GM12878 (cell line): Measurements from ENCODE around the gene USP34. TPM values are rescaled to one million over a fixed set of nuclear protein-coding genes. Genes with fewer than 3 reads are reported as not detected.

ENCODE experiments used
- ATAC-seq: fragments of 200-7000 bp; cut with Tn5 transposase; 3 replicates; pipeline ENCODE4 v1.9.1; 2020; ENCODE audit warnings: mild to moderate bottlenecking, moderate library complexity
- BruUV-seq: library from RNA; stranded (reverse); fragments of 400-500 nt; replicated peaks from 2 replicates; lab custom pipeline; 2021; lab: Mats Ljungman, UMichigan
- CTCF ChIA-PET: fragments of 300-600 bp; sonication (Branson Sonifier 250); formaldehyde crosslinking; extraction: SDS; loops from one replicate; lab custom pipeline; 2021; ENCODE audit warnings: inconsistent platforms; lab: Yijun Ruan, JAX
- POLR2A ChIA-PET: fragments of 350-600 bp; formaldehyde crosslinking; extraction: SDS; loops from one replicate; lab custom pipeline; 2021; ENCODE audit warnings: inconsistent platforms; lab: Charles Lee
- RAD21 ChIA-PET: fragments of 300-600 bp; sonication (Branson Sonifier 250); formaldehyde crosslinking; loops from one replicate; lab custom pipeline; 2023; ENCODE audit warnings: antibody characterized with exemption; ENCODE audit not compliant: unreplicated experiment; lab: Charles Lee
- SMC1A ChIA-PET: fragments of 300-600 bp; sonication (Branson Sonifier 250); formaldehyde crosslinking; loops from one replicate; lab custom pipeline; 2023; ENCODE audit not compliant: unreplicated experiment, uncharacterized antibody; lab: Charles Lee
- DNase-seq: peaks from one replicate; pipeline ENCODE4 v3.0.0-alpha.2; 2011; ENCODE audit warnings: low read depth, low spot score
- FAIRE-seq: peaks from 3 replicates; lab custom pipeline; 2011; peaks lifted over from hg19 to GRCh38; lab: Jason Lieb, UNC
- H2AFZ ChIP-seq: 2 replicates; pipeline ENCODE4 v1.6.0; 2011; ENCODE audit warnings: low read depth, low read length, control low read depth; ENCODE audit not compliant: control insufficient read depth
- H3K27ac ChIP-seq: 2 replicates; pipeline ENCODE4 v1.5.1; 2011; ENCODE audit warnings: control low read depth; ENCODE audit not compliant: control insufficient read depth, insufficient read depth
- H3K27me3 ChIP-seq, 2 experiments: replicated peaks in 1 of 2; 2 replicates each; pipeline versions ENCODE4 v1.6.0 to v1.6.1; 2011; ENCODE audit warnings: low read length in 1 of 2; ENCODE audit not compliant: control insufficient read depth in 2 of 2, insufficient read depth in 2 of 2
- H3K36me3 ChIP-seq, 2 experiments: 2 replicates each; pipeline ENCODE4 v1.5.1; 2011; ENCODE audit warnings: low read length in 1 of 2; ENCODE audit not compliant: control insufficient read depth in 2 of 2, insufficient read depth in 2 of 2
- H3K4me1 ChIP-seq: 2 replicates; pipeline ENCODE4 v1.6.1; 2011; ENCODE audit warnings: mild to moderate bottlenecking, low read length, moderate library complexity, mixed read lengths; ENCODE audit not compliant: control insufficient read depth, insufficient read depth
- H3K4me2 ChIP-seq: 2 replicates; pipeline ENCODE4 v1.6.0; 2011; ENCODE audit warnings: control low read depth; ENCODE audit not compliant: control insufficient read depth, insufficient read depth
- H3K4me3 ChIP-seq: fragments of 200-600 bp; sonication (generic); 2 replicates; pipeline ENCODE4 v1.5.1; 2016
- H3K79me2 ChIP-seq: 2 replicates; pipeline ENCODE4 v1.6.0; 2011; ENCODE audit warnings: low read length; ENCODE audit not compliant: control insufficient read depth, insufficient read depth
- H3K9ac ChIP-seq: 2 replicates; pipeline ENCODE4 v1.8.0; 2011; ENCODE audit warnings: low read length, control low read depth, mixed read lengths; ENCODE audit not compliant: control insufficient read depth, insufficient read depth
- H3K9me3 ChIP-seq: replicated peaks from 3 replicates; pipeline ENCODE4 v1.5.1; 2011; ENCODE audit warnings: mild to moderate bottlenecking, low read length; ENCODE audit not compliant: control insufficient read depth, insufficient read depth
- H4K20me1 ChIP-seq: 2 replicates; pipeline ENCODE4 v1.6.0; 2011; ENCODE audit not compliant: control insufficient read depth, insufficient read depth
- BCL11A ChIP-seq: IDR thresholded peaks from 2 replicates; pipeline ENCODE4 v1.6.1; 2011; ENCODE audit warnings: low read depth, low read length
- CBX5 ChIP-seq: sonication (generic); IDR thresholded peaks from 2 replicates; pipeline ENCODE4 v1.6.1; 2016; ENCODE audit warnings: low read depth, moderate library complexity, mild to moderate bottlenecking, inconsistent platforms
- CREB1 ChIP-seq: IDR thresholded peaks from 2 replicates; pipeline ENCODE4 v1.6.1; 2012; ENCODE audit warnings: low read depth, mild to moderate bottlenecking, inconsistent platforms
- EED ChIP-seq: sonication (generic); IDR thresholded peaks from 2 replicates; pipeline ENCODE4 v1.6.1; 2016; ENCODE audit warnings: antibody characterized with exemption, low read depth
- ELK1 ChIP-seq: IDR thresholded peaks from 2 replicates; pipeline ENCODE4 v1.6.1; 2012; ENCODE audit warnings: low read depth, low read length, improper control_type of control experiment
- HCFC1 ChIP-seq: fragments of 150-350 bp; IDR thresholded peaks from 2 replicates; pipeline ENCODE4 v1.6.1; 2014; ENCODE audit warnings: low read length
- IKZF1 ChIP-seq: fragments of 450-650 bp; conservative IDR thresholded peaks from 2 replicates; pipeline ENCODE4 v1.6.1; 2017; ENCODE audit warnings: antibody characterized with exemption, mild to moderate bottlenecking
- LARP7 ChIP-seq: fragments of 450-650 bp; IDR thresholded peaks from 2 replicates; pipeline ENCODE4 v1.6.1; 2017; ENCODE audit warnings: mild to moderate bottlenecking
- MEF2A ChIP-seq: IDR thresholded peaks from 2 replicates; pipeline ENCODE4 v1.6.1; 2011; ENCODE audit warnings: low read depth, mild to moderate bottlenecking, low read length, moderate library complexity; ENCODE audit not compliant: insufficient read depth
- NR2C2 ChIP-seq: IDR thresholded peaks from 2 replicates; pipeline ENCODE4 v1.6.1; 2011; ENCODE audit warnings: borderline replicate concordance, low read depth; ENCODE audit not compliant: control insufficient read depth, insufficient read length
- PML ChIP-seq: IDR thresholded peaks from 2 replicates; pipeline ENCODE4 v1.6.1; 2012; ENCODE audit warnings: low read length, inconsistent platforms
- POU2F2 ChIP-seq: IDR thresholded peaks from 3 replicates; pipeline ENCODE4 v1.6.1; 2011; ENCODE audit warnings: low read depth, mild to moderate bottlenecking, low read length, borderline replicate concordance
- SKIL ChIP-seq: fragments of 450-650 bp; IDR thresholded peaks from 2 replicates; pipeline ENCODE4 v1.6.1; 2017; ENCODE audit warnings: mild to moderate bottlenecking, low read depth, inconsistent platforms; ENCODE audit not compliant: poor library complexity, severe bottlenecking
- SMAD1 ChIP-seq: fragments of 450-650 bp; IDR thresholded peaks from 2 replicates; pipeline ENCODE4 v1.6.1; 2018; ENCODE audit warnings: mild to moderate bottlenecking, low read depth; ENCODE audit not compliant: partially characterized antibody
- SMC3 ChIP-seq: IDR thresholded peaks from 2 replicates; pipeline ENCODE4 v1.6.1; 2011; ENCODE audit warnings: low read length, improper control_type of control experiment, borderline replicate concordance
- SREBF1 ChIP-seq: IDR thresholded peaks from 2 replicates; pipeline ENCODE4 v1.6.1; 2012; ENCODE audit warnings: mild to moderate bottlenecking, low read length
- SUPT20H ChIP-seq: IDR thresholded peaks from 2 replicates; pipeline ENCODE4 v1.6.1; 2011; ENCODE audit warnings: low read depth, mild to moderate bottlenecking, low read length, moderate library complexity, borderline replicate concordance; ENCODE audit not compliant: control insufficient read depth
- ZBTB33 ChIP-seq: fragments of 450-650 bp; IDR thresholded peaks from 2 replicates; pipeline ENCODE4 v1.6.1; 2017; ENCODE audit warnings: mild to moderate bottlenecking
- ZNF24 ChIP-seq: fragments of 450-650 bp; IDR thresholded peaks from 2 replicates; pipeline ENCODE4 v1.6.1; 2017; ENCODE audit warnings: antibody characterized with exemption, mild to moderate bottlenecking
- WGBS: methylation state at CpG from one replicate; pipeline ENCODE4 v1.1.6; 2016; ENCODE audit warnings: low lambda C conversion rate; ENCODE audit not compliant: insufficient replicate concordance, insufficient coverage; ENCODE audit errors: missing lambda C conversion rate; 5-methylcytosine and 5-hydroxymethylcytosine counted together
- in situ Hi-C: fragments of 300-500 bp; cut with MboI; formaldehyde crosslinking; loops from 9 replicates; pipeline ENCODE4 v1.14.3; 2018; ENCODE audit warnings: mixed read lengths
- intact Hi-C: fragments of 100-400 bp; cut with micrococcal nuclease; formaldehyde crosslinking; loops from one replicate; pipeline ENCODE4 v1.14.2; 2022; ENCODE audit not compliant: unreplicated experiment
- polyA plus RNA-seq, 11 experiments: library from polyadenylated mRNA; depleted of rRNA in 4 of 11; unstranded in 6 of 11; stranded (reverse) in 5 of 11; fragments of >200 nt; fragmentation: Nextera tagmentation in 4 of 11; fragmentation: Illumina TruSeq in 1 of 11; extraction: Ambion mirVana in 4 of 11; extraction: Trizol in 1 of 11; gene quantifications; 1 replicate in 1 of 11; 2 replicates in 10 of 11; pipeline versions ENCODE4 v1.2.1 to v1.2.3, GENCODE V29; 2011 to 2016; ENCODE audit warnings: inconsistent platforms in 2 of 11, missing spikeins in 2 of 11, low read depth in 1 of 11
- total RNA-seq, 4 experiments: library from RNA; depleted of rRNA in 3 of 4; stranded (reverse); fragments of >200 nt in 3 of 4; fragmentation: Illumina TruSeq in 1 of 4; extraction: Trizol in 1 of 4; gene quantifications; 2 replicates each; pipeline versions ENCODE4 v1.2.1 to v1.2.3, GENCODE V29; 2013 to 2021
- TF ChIP-seq, protein P1 (sequence below): IDR thresholded peaks from 2 replicates; pipeline ENCODE4 v1.6.1; 2011; ENCODE audit warnings: mild to moderate bottlenecking, low read depth, low read length, moderate library complexity; ENCODE audit not compliant: insufficient replicate concordance

USP34 gene
- total and polyA plus RNA-seq, 10 of the 15 experiments (the other 5 are each of a cell fraction or from before 2014, with no cell fraction given), result 26.2 to 106 (median 62.1) TPM

- Histone ChIP-seq H3K27me3 (no peaks in the 10 kb centered on the region), H3K9me3 (no peaks in the 10 kb centered on the region), H3K79me2 (no peaks in the 10 kb centered on the region), H3K36me3 (peaks cover 4 to 30% of the 10 kb centered on the region in 2 experiments), H3K4me1 (no peaks in the 10 kb centered on the region), H4K20me1 (no peaks in the 10 kb centered on the region), H3K9ac (no peak overlapping the region), H2AFZ (no peak overlapping the region), H3K27ac (no peak overlapping the region), H3K4me2 (no peak overlapping the region), H3K4me3 (no peak overlapping the region)
- BruUV-seq, result no TSS peak
- SMC1A ChIA-PET, result interaction anchor here (0.6 kb wide), 1 partner anchor 196 kb away, joined by 3 read pairs; no protein-coding TSS in a partner anchor
- intact Hi-C loops, result no loop called here
- no peak for FAIRE-seq
- ATAC-seq, result no peak
- CTCF ChIA-PET, result interaction anchor here (0.6 kb wide), 1 partner anchor 471 kb away, joined by 3 read pairs; no protein-coding TSS in a partner anchor
- in situ Hi-C loops, result no loop called here
- 98% methylated on average over 5 of the region's 5 CpGs for WGBS
- POLR2A ChIA-PET, result no interaction called here
- RAD21 ChIA-PET, result no interaction called here
- TF ChIP-seq SMC3, result no peak
- no peak for TF ChIP-seq ELK1
- no peak for TF ChIP-seq SREBF1
- no peak for TF ChIP-seq CBX5
- TF ChIP-seq EED, result no peak
- TF ChIP-seq MEF2A, result no peak
- no peak for TF ChIP-seq HCFC1
- TF ChIP-seq, protein P1, sequence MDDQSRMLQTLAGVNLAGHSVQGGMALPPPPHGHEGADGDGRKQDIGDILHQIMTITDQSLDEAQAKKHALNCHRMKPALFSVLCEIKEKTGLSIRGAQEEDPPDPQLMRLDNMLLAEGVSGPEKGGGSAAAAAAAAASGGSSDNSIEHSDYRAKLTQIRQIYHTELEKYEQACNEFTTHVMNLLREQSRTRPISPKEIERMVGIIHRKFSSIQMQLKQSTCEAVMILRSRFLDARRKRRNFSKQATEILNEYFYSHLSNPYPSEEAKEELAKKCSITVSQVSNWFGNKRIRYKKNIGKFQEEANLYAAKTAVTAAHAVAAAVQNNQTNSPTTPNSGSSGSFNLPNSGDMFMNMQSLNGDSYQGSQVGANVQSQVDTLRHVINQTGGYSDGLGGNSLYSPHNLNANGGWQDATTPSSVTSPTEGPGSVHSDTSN, result no peak
- no peak for TF ChIP-seq CREB1
- no peak for TF ChIP-seq ZBTB33
- no peak for TF ChIP-seq SMAD1
- no peak for TF ChIP-seq SUPT20H
- no peak for TF ChIP-seq SKIL
- TF ChIP-seq ZNF24, result no peak
- TF ChIP-seq BCL11A, result no peak
- TF ChIP-seq PML, result no peak
- no peak for TF ChIP-seq NR2C2
- TF ChIP-seq POU2F2, result no peak
- no peak for TF ChIP-seq LARP7
- TF ChIP-seq IKZF1, result no peak
- DNase-seq, result no peak
Measured at GRCh38 chr2:61378281-61378680, 92.6 kb downstream of the USP34 start.
